ENCODE data around the gene BRD3OS.

Gene BRD3OS

GRCh38 chr9:134052491-134052890 lies 27.2 kb downstream of the BRD3OS start:
- DNase-seq (ENCODE audit: low read depth): no peak

- DNase-seq (ENCODE audit: low read depth): no peak
Observed at GRCh38 chr9:134052941-134053340, 27.7 kb downstream of the BRD3OS start.

- no peak for DNase-seq (ENCODE audit: low read depth)
Observed at GRCh38 chr9:134053401-134053871, 28.2 kb downstream of the BRD3OS start.

- DNase-seq (ENCODE audit: low read depth): no peak
Observed at GRCh38 chr9:134053941-134054761, 28.9 kb downstream of the BRD3OS start.

- no peak for DNase-seq (ENCODE audit: low read depth)
Observed at GRCh38 chr9:134054891-134055811, 29.9 kb downstream of the BRD3OS start.

- no peak for DNase-seq (ENCODE audit: low read depth)
Observed at GRCh38 chr9:134055981-134056461, 30.7 kb downstream of the BRD3OS start.

GRCh38 chr9:134056483-134057306 lies 31.4 kb downstream of the BRD3OS start:
- DNase-seq (ENCODE audit: low read depth): no peak

- DNase-seq (ENCODE audit: low read depth): no peak
Observed at GRCh38 chr9:134057307-134057657, 32.0 kb downstream of the BRD3OS start.

GRCh38 chr9:134057751-134058701 lies 32.7 kb downstream of the BRD3OS start:
- no peak for DNase-seq (ENCODE audit: low read depth)

- no peak for DNase-seq (ENCODE audit: low read depth)
Observed at GRCh38 chr9:134058716-134059115, 33.4 kb downstream of the BRD3OS start.

- DNase-seq (ENCODE audit: low read depth): no peak
Observed at GRCh38 chr9:134059188-134059641, 33.9 kb downstream of the BRD3OS start.

- no peak for DNase-seq (ENCODE audit: low read depth)
Observed at GRCh38 chr9:134059661-134060395, 34.5 kb downstream of the BRD3OS start.

- no peak for DNase-seq (ENCODE audit: low read depth)
Observed at GRCh38 chr9:134060546-134060945, 35.3 kb downstream of the BRD3OS start.

GRCh38 chr9:134061019-134061687 lies 35.9 kb downstream of the BRD3OS start:
- DNase-seq (ENCODE audit: low read depth): no peak

- no peak for DNase-seq (ENCODE audit: low read depth)
Observed at GRCh38 chr9:134061688-134062371, 36.5 kb downstream of the BRD3OS start.

GRCh38 chr9:134062461-134063087 lies 37.3 kb downstream of the BRD3OS start:
- DNase-seq (ENCODE audit: low read depth): no peak

GRCh38 chr9:134063088-134063570 lies 37.8 kb downstream of the BRD3OS start:
- no peak for DNase-seq (ENCODE audit: low read depth)
